Purkinje cell (primary cell): Measurements from ENCODE around the gene DYNLRB2. TPM values are rescaled to one million over a fixed set of nuclear protein-coding genes. Genes with fewer than 3 reads are reported as not detected.

Source experiments
- polyA plus RNA-seq: library from polyadenylated mRNA; unstranded; fragments of >200 nt; fragmentation: Nextera tagmentation; gene quantifications from 2 replicates; pipeline ENCODE4 v1.2.1, GENCODE V29; 2014

DYNLRB2 gene
- 13.8 and 15.0 TPM in 2 replicates for polyA plus RNA-seq

DNA sequence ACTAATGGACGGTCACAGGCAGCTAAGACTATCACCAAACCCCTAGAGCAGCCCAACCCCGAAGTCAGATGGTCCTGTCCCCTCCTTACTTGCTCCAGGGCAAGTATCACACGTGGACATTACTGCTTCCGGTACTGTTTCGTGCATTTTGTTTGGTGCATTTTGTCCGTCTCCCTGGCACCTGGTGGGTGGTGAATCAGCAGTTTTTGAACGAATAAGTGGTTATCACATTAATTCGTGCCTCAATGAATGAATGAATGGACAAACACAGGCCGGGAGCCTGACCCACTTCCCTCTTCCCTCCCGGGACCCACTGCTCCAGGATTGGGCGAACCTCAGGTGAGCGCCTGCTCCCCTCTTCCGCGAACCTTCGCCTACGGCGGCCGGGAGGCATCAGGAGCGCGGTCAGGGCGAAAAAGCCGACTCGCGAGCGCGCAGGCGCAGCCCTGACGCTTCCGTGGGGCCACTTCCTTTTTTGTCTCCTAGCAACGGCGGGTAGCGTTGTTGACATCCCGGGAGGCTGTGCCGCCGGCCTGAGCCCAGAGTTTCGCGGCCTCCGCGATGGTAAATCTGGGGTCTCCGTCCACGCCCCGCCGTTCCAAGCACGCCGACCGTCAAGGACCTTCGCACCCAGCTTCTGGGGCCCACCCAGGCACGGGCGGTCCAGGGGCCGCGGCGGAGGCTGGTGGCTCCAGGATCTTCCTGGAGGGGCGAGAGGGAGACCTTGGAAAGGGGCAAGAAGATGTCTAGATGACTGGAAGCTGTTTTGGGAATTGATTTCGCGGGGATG is at the start of gene DYNLRB2:
Gene DYNLRB2, plus strand, starts transcription at position 478 of the 790 bp plus-strand sequence. Its CDS starts 84 bp downstream, at position 562.

